Measurements from ENCODE around the gene GAK.
"Not testable (repeated sequence)": the region's sequence is repeated elsewhere in the genome, so short reads cannot be mapped to it uniquely, and the experiment has no call there.

GAK gene

DNA sequence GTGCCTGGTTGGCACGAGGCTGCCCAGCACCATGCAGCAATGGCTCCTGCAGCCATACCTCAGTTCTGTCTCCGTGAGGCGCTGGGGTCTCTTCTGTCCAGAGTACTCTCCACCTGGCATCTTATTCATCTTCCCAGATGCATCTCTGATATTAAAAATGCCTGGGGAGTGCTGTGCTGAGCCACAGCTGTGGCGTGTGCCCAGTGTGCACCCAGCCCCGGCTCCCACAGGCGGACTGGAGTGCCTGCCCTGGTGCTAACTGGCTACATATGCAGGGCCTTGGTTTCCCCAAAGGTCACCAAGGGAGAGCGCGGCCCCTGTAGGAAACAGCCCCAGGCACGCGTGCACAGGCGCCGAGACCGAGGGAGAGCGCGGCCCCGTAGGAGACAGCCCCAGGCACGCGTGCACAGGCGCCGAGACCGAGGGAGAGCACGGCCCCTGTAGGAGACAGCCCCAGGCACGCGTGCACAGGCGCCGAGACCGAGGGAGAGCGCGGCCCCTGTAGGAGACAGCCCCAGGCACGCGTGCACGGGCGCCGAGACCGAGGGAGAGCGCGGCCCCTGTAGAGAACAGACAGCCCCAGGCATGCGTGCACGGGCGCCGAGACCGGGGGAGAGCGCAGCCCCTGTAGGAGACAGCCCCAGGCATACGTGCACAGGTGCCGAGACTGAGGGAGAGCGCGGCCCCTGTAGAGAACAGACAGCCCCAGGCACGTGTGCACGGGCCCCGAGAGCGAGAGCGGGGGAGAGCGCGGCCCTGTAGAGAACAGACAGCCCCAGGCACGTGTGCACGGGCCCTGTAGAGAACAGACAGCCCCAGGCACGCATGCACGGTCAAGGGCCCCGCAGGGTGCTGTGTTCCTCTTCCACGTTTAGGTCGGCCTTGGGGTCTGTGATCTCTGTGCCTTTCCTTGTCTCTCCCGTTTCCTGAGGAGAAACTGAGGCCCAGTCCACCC is 14.7 kb upstream of the GAK start:
- no peak for TF ChIP-seq Cebpa-rat (IDR thresholded peaks at IDR 0.05)
- no peak overlapping the region for H3K9ac ChIP-seq
- no peak overlapping the region for H3K27ac ChIP-seq
- H3K36me3 ChIP-seq: no peaks in the 10 kb centered on the region
- H3K4me3 ChIP-seq: no peak overlapping the region
- no peaks in the 10 kb centered on the region for H3K9me3 ChIP-seq
- no peaks in the 10 kb centered on the region for H3K27me3 ChIP-seq
- H3K4me1 ChIP-seq: peaks cover 12% of the 10 kb centered on the region
- H3K4me2 ChIP-seq: no peak overlapping the region
- peaks cover 62% of the 10 kb centered on the region for H4K20me1 ChIP-seq

DNA sequence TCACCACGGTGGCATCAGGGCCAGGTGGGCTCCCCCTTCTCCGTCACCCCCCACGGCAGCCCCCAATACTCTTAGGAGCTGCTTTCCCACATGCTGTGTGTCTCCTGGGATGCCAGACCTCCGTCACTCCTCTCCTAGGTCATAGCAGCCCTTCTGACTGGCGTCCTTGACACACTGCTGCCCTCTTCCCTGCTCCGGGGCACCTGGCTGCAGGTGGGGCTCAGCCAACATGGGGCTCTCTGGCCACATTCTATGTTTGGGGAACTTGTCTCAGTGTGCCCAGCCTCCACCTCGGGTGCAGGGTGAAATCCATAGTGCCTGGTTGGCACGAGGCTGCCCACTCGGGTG is 14.0 kb upstream of the GAK start:
- Histone ChIP-seq H3K27me3 (no peaks in the 10 kb centered on the region), H3K4me1 (peaks cover 12% of the 10 kb centered on the region), H3K9me3 (no peaks in the 10 kb centered on the region), H3K27ac (no peak overlapping the region), H4K20me1 (peaks cover 62% of the 10 kb centered on the region), H3K4me3 (no peak overlapping the region), H3K9ac (no peak overlapping the region), H3K4me2 (no peak overlapping the region), H3K36me3 (no peaks in the 10 kb centered on the region)
- TF ChIP-seq Cebpa-rat (IDR thresholded peaks at IDR 0.05): no peak

GRCh38 chr4:945274-946102 is 13.4 kb upstream of the GAK start:
- TF ChIP-seq Cebpa-rat (IDR thresholded peaks at IDR 0.05): no peak
- Histone ChIP-seq H3K4me1 (peaks cover 12% of the 10 kb centered on the region), H3K9ac (no peak overlapping the region), H3K36me3 (no peaks in the 10 kb centered on the region), H3K4me2 (no peak overlapping the region), H3K27me3 (no peaks in the 10 kb centered on the region), H3K9me3 (no peaks in the 10 kb centered on the region), H4K20me1 (peaks cover 62% of the 10 kb centered on the region), H3K4me3 (no peak overlapping the region), H3K27ac (no peak overlapping the region)

GRCh38 chr4:939508-939907 is 7.4 kb upstream of the GAK start:
- not testable (repeated sequence) for H3K36me3 ChIP-seq, H3K27ac ChIP-seq, H3K9me3 ChIP-seq, H3K4me2 ChIP-seq, H3K27me3 ChIP-seq, H3K4me3 ChIP-seq, H3K9ac ChIP-seq
- H3K4me1 ChIP-seq: peaks cover 22% of the 10 kb centered on the region
- H4K20me1 ChIP-seq: peaks cover 10% of the 10 kb centered on the region

- H3K4me1 ChIP-seq: peaks cover 45% of the 10 kb centered on the region
- peaks cover 42% of the 10 kb centered on the region for H4K20me1 ChIP-seq
- no peaks in the 10 kb centered on the region for H3K27me3 ChIP-seq
- peaks cover 13% of the 10 kb centered on the region for H3K36me3 ChIP-seq
- H3K9me3 ChIP-seq: no peaks in the 10 kb centered on the region
- H3K9ac ChIP-seq: peak overlapping the region; percentile 95
- peak overlapping the region; percentile 85 for H3K4me3 ChIP-seq
- no peak for TF ChIP-seq Cebpa-rat (IDR thresholded peaks at IDR 0.05)
- peak overlapping the region; percentile 95 for H3K4me2 ChIP-seq
- H3K27ac ChIP-seq: peak overlapping the region; percentile 93
Observed at GRCh38 chr4:932713-933070, 576 bp upstream of the GAK start.

DNA sequence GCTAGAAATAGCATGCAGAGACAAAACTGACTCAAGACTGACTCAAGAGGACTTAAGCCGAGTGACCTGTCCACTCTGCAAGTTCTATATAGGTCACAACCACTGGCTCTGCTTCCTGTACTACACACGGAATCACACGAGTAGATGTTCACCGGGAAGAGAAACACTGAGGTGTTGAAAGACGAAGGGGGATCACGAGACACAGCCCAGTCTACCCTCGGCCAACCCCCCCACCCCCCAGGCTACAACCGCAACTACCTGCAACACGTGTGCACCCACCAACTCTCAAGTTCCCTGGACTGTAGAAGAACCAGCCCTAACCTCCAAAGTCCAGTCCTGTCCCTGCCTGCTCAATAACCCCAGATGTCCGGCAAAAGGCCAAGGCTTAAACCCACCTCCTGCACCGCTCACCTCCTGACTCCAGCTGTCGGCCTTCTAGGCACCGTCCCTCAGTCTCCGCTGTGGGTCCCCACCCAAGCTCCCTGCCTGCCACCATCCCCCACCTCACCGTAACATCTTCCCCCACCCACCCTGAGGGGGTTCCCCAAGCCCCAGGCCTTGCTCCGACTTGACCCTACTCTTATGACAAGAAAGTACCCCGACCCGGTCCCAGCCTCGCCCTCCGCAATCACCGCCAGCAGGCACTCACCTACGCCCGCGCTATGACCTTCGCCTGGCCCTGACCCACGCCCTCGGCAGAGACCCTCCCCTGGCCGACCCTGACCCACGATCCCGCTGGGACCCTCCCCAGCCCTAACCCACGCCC is 739 bp downstream of the GAK start:
- peaks cover 43% of the 10 kb centered on the region for H3K4me1 ChIP-seq
- H3K27me3 ChIP-seq: no peaks in the 10 kb centered on the region
- peak overlapping the region; percentile 93 for H3K27ac ChIP-seq
- H4K20me1 ChIP-seq: peaks cover 47% of the 10 kb centered on the region
- H3K9ac ChIP-seq: peak overlapping the region; percentile 95
- H3K4me2 ChIP-seq: peak overlapping the region; percentile 97
- peaks cover 15% of the 10 kb centered on the region for H3K36me3 ChIP-seq
- peak overlapping the region; percentile 85 for H3K4me3 ChIP-seq
- no peaks in the 10 kb centered on the region for H3K9me3 ChIP-seq
- TF ChIP-seq Cebpa-rat (IDR thresholded peaks at IDR 0.05): no peak

DNA sequence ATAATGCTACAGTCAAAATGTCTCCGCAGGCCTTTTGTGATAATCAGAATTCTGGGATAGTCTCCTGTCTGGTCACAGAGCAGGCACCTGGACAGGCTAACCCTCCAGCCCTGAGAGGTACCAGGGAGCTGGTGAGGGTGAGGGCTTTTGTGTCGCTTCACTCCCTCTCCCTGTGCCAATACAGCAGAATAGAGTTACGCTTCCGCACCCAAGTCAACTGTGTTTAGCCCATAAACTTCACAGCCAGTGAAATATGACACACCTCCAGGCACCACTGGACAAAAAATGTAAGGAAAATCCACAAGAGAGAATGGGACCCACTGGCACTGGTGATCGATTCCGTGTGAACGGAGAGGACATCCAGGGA is 1.3 kb downstream of the GAK start:
- Histone ChIP-seq H3K9me3 (no peaks in the 10 kb centered on the region), H3K4me3 (peak overlapping the region; percentile 85), H3K9ac (peak overlapping the region; percentile 95), H3K36me3 (peaks cover 21% of the 10 kb centered on the region), H3K4me1 (peaks cover 43% of the 10 kb centered on the region), H3K4me2 (peak overlapping the region; percentile 97), H3K27ac (peak overlapping the region; percentile 93), H4K20me1 (peaks cover 52% of the 10 kb centered on the region), H3K27me3 (no peaks in the 10 kb centered on the region)
- TF ChIP-seq Cebpa-rat (IDR thresholded peaks at IDR 0.05): no peak

DNA sequence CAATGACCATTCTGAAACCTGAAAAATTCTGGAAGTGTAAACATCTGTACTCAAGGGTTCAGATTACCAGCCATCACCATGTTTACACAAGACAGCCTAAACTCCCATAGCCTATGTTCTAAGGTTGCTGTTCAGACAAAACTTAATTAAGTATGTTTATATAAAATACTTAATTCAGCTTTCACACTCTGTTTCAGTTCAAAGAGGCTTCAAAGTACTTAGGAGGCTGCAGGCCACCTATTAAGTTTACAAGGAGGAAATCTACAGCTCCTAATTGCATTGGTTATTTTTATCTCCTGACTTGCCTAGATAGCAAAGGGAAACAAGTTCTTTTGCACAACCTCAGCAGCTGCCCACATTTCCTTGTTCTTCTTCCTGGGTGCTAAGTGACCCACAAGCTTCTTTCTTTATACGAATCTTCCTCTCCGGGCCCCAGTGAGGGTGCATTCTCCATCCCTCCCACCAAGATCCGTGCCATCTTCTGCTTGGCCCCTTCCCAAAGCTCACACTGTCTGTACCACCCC is 2.0 kb downstream of the GAK start:
- Histone ChIP-seq H3K27me3 (no peaks in the 10 kb centered on the region), H3K4me2 (peak overlapping the region; percentile 97), H3K36me3 (peaks cover 21% of the 10 kb centered on the region), H3K4me3 (peak overlapping the region; percentile 85), H4K20me1 (peaks cover 60% of the 10 kb centered on the region), H3K4me1 (peaks cover 49% of the 10 kb centered on the region), H3K9ac (peak overlapping the region; percentile 95), H3K9me3 (no peaks in the 10 kb centered on the region), H3K27ac (peak overlapping the region; percentile 93)
- TF ChIP-seq Cebpa-rat (IDR thresholded peaks at IDR 0.05): no peak

DNA sequence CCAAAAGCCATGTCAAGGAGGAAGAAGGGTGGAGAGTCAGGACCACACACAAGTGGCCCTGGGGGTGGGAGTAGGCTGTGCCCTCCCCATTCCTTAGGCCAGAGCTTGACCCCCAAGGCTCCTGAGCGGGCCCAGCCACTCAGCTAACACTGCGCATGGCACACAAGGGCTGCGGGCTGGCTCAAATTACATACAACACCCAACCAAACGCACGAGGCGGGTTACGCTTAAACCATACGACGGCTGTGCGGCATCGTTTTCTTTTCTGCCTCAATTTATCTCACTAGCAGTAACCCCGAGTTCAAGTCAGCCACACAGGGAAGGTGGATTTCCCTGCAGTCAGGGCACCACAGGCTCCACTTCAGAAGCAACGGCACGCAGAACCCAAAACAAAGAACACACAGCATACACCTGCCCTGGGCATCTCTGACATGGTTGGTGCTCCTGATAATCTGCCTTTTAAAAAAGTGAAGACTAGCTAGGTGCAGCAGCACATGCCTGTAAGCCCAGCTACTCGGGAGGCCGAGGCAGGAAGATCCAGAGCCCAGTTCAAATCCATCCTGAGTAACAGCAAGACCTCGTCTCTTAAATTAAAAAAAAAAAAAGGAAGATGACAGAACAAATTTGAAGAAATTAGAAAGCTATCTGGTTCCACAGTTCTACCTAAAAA is 2.9 kb downstream of the GAK start:
- Histone ChIP-seq H3K36me3 (peaks cover 21% of the 10 kb centered on the region), H4K20me1 (peaks cover 68% of the 10 kb centered on the region), H3K27ac (no peak overlapping the region), H3K27me3 (no peaks in the 10 kb centered on the region), H3K4me3 (no peak overlapping the region), H3K9me3 (no peaks in the 10 kb centered on the region), H3K4me2 (peak overlapping the region; percentile 97; the same call in 1 of the 2 replicates), H3K4me1 (peaks cover 57% of the 10 kb centered on the region), H3K9ac (0 out of 2 replicates have a peak overlapping the region, but pooled peaks have one; percentile 7)
- TF ChIP-seq Cebpa-rat (IDR thresholded peaks at IDR 0.05): no peak

DNA sequence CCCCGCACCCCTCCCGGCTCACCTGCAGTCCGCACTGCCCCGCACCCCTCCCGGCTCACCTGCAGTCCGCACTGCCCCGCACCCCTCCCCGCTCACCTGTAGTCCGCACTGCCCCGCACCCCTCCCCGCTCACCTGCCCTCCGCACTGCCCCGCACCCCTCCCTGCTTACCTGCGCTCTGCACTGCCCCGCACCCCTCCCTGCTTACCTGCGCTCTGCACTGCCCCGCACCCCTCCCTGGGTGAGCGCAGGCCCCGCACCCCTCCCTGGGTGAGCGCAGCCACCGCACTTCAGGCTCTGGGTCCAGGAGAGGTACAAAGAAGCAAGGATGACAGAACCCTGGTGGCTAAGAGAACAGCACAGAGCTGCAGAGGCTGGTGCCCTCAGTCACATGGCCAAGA is 4.5 kb downstream of the GAK start:
- Histone ChIP-seq H3K36me3 (peaks cover 21% of the 10 kb centered on the region), H4K20me1 (peaks cover 85% of the 10 kb centered on the region), H3K4me1 (peaks cover 64% of the 10 kb centered on the region)
- H3K4me2 ChIP-seq, H3K27me3 ChIP-seq, H3K9ac ChIP-seq, H3K4me3 ChIP-seq, H3K9me3 ChIP-seq, H3K27ac ChIP-seq: not testable (repeated sequence)
